ENCODE measurements around the gene TTLL5. TPM values are rescaled to one million over a fixed set of nuclear protein-coding genes. Genes with fewer than 3 reads are reported as not detected.

Gene TTLL5
- total and polyA plus RNA-seq, 9 of the 15 experiments (the other 6 are each of a cell fraction or from before 2014, with no cell fraction given), result 4.1 to 18.9 (median 12.6) TPM

DNA sequence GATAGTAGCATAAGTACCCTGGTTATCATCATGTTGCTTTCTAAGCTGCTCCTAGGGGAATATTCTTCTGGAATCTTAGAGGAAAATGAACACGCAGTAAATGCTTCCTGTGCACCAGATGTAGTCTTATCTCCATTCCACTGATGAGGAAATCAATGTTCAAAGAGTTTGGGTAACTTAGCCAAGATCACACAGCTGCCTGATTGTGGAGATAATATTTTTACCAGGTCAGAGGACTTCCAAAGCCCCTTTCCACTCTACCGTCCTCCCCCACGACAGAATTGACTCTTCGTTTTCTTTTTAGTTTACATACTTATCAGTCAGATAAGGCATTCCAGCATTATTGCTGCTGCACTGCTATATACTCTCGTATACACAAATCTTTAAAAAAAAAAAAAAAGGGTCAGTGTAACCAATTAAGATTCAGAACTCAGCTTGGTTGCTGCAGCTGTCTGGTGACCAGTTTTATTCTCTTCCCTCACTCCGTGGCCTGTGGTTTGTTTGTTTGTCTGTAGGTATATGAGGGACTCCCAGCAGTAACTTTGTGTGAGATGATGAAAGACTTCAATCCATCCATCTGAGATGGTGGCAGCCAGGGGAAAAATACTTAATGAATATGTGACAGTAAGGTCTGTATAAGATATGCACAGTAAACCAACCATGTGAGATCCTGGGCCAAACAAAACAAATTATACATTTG is 210.3 kb downstream of the TTLL5 start:
- BruUV-seq (replicated peaks), result no TSS peak
- Histone ChIP-seq H2AFZ (ENCODE audit: low read depth, low read length) (no peak overlapping the region), H3K4me3 (no peak overlapping the region), H3K9me3 (replicated peaks; ENCODE audit: control insufficient read depth, insufficient read depth, low read depth, low read length) (no peaks in the 10 kb centered on the region), H3K36me3 (ENCODE audit: control insufficient read depth, insufficient read depth, low read length) (no peaks in the 10 kb centered on the region), H4K20me1 (replicated peaks; ENCODE audit: control insufficient read depth, insufficient read depth, low read length) (no peaks in the 10 kb centered on the region), H3K79me2 (ENCODE audit: control insufficient read depth, insufficient read depth, low read length) (no peaks in the 10 kb centered on the region), H3K9me1 (ENCODE audit: control insufficient read depth, insufficient read depth, low read length) (no peaks in the 10 kb centered on the region), H3K9ac (ENCODE audit: insufficient read depth in 1 of 2, low read depth in 2 of 2, low read length in 2 of 2) (no peak overlapping the region), H3K27ac (ENCODE audit: extremely low read depth, low read depth, low read length) (no peak overlapping the region), H3K27me3 (ENCODE audit: control insufficient read depth in 2 of 2, insufficient read depth in 2 of 2, low read length in 2 of 2) (no peaks in the 10 kb centered on the region), H3K4me1 (replicated peaks in 1 of 2; ENCODE audit: control insufficient read depth in 2 of 2, insufficient read depth in 2 of 2, low read length in 2 of 2) (no peaks in the 10 kb centered on the region), H3K4me2 (ENCODE audit: insufficient read depth, low read length) (no peak overlapping the region)
- ChIA-PET POLR2A (no interaction called here), CTCF (ENCODE audit: low intra/inter-chr PET ratio) (no interaction called here)
- 26% methylated on average over 6 of the region's 6 CpGs for WGBS (ENCODE audit: insufficient coverage, low coverage, missing lambda C conversion rate)
- TF ChIP-seq, protein P1, sequence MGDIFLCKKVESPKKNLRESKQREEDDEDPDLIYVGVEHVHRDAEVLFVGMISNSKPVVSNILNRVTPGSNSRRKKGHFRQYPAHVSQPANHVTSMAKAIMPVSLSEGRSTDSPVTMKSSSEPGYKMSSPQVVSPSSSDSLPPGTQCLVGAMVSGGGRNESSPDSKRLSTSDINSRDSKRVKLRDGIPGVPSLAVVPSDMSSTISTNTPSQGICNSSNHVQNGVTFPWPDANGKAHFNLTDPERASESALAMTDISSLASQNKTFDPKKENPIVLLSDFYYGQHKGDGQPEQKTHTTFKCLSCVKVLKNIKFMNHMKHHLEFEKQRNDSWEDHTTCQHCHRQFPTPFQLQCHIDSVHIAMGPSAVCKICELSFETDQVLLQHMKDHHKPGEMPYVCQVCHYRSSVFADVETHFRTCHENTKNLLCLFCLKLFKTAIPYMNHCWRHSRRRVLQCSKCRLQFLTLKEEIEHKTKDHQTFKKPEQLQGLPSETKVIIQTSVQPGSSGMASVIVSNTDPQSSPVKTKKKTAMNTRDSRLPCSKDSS (IDR thresholded peaks at IDR 0.05; ENCODE audit: low read depth, partially characterized antibody), result no peak
- TF ChIP-seq CBFA2T3 (IDR thresholded peaks at IDR 0.05) (0 out of 2 replicates have a peak, but pooled peaks have one; percentile 8), ZNF778 (CRISPR knock-in tag; IDR thresholded peaks at IDR 0.05) (no peak)
- in situ Hi-C loops (cut with MboI) (no loop called here), intact Hi-C loops (cut with micrococcal nuclease) (no loop called here)
- DNase-seq (ENCODE audit: extremely low read depth in 1 of 4, low spot score in 3 of 4), result no peak
- FAIRE-seq, result no peak
- no peak for ATAC-seq

DNA sequence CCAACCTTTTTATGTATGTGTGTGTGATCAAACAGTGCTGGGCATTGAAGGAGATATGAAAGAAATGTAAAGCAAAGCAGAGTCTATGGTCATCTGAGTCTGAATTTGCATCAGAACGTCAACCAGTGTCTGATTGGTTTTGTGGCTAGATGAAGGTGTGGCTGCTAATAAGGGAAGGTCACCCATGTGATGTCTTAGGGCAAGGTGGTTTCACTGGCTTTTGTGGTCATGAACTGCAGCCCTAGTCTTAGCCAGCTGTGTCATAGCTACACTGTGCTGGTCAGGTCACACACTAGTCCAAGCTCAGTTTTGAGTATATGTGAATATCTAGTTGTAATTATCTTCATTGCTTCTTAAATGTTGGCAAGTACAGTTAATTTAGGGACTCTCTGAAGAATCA is 214.9 kb downstream of the TTLL5 start:
- in situ Hi-C loops (cut with MboI) (no loop called here), intact Hi-C loops (cut with micrococcal nuclease) (no loop called here)
- Histone ChIP-seq H3K27me3 (ENCODE audit: control insufficient read depth in 2 of 2, insufficient read depth in 2 of 2, low read length in 2 of 2) (no peaks in the 10 kb centered on the region), H3K9me1 (ENCODE audit: control insufficient read depth, insufficient read depth, low read length) (no peaks in the 10 kb centered on the region), H3K9me3 (replicated peaks; ENCODE audit: control insufficient read depth, insufficient read depth, low read depth, low read length) (no peaks in the 10 kb centered on the region), H3K27ac (ENCODE audit: extremely low read depth, low read depth, low read length) (no peak overlapping the region), H3K4me2 (ENCODE audit: insufficient read depth, low read length) (no peak overlapping the region), H4K20me1 (replicated peaks; ENCODE audit: control insufficient read depth, insufficient read depth, low read length) (no peaks in the 10 kb centered on the region), H3K4me1 (replicated peaks in 1 of 2; ENCODE audit: control insufficient read depth in 2 of 2, insufficient read depth in 2 of 2, low read length in 2 of 2) (no peaks in the 10 kb centered on the region), H3K79me2 (ENCODE audit: control insufficient read depth, insufficient read depth, low read length) (no peaks in the 10 kb centered on the region), H3K36me3 (ENCODE audit: control insufficient read depth, insufficient read depth, low read length) (no peaks in the 10 kb centered on the region), H3K9ac (ENCODE audit: insufficient read depth in 1 of 2, low read depth in 2 of 2, low read length in 2 of 2) (no peak overlapping the region), H2AFZ (ENCODE audit: low read depth, low read length) (no peak overlapping the region), H3K4me3 (no peak overlapping the region)
- peak; percentile 83 for ATAC-seq
- no TSS peak for BruUV-seq (replicated peaks)
- POLR2A ChIA-PET, result no interaction called here
- WGBS (ENCODE audit: insufficient coverage, low coverage, missing lambda C conversion rate), result 0% methylated on average over 1 of the region's 1 CpG
- TF ChIP-seq ZBTB1 (CRISPR knock-in tag; IDR thresholded peaks at IDR 0.05; ENCODE audit: borderline replicate concordance, low read depth), result peak; percentile 96
- TF ChIP-seq, protein P2, sequence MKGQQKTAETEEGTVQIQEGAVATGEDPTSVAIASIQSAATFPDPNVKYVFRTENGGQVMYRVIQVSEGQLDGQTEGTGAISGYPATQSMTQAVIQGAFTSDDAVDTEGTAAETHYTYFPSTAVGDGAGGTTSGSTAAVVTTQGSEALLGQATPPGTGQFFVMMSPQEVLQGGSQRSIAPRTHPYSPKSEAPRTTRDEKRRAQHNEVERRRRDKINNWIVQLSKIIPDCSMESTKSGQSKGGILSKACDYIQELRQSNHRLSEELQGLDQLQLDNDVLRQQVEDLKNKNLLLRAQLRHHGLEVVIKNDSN (CRISPR knock-in tag; IDR thresholded peaks at IDR 0.05), result peak; percentile 38; the same call in 1 of the 2 replicates
- TF ChIP-seq ZNF644 (tag; IDR thresholded peaks at IDR 0.05; ENCODE audit: low read depth), result no peak
- TF ChIP-seq PHB2 (IDR thresholded peaks at IDR 0.05; ENCODE audit: low read depth), result no peak
- TF ChIP-seq, protein P3, sequence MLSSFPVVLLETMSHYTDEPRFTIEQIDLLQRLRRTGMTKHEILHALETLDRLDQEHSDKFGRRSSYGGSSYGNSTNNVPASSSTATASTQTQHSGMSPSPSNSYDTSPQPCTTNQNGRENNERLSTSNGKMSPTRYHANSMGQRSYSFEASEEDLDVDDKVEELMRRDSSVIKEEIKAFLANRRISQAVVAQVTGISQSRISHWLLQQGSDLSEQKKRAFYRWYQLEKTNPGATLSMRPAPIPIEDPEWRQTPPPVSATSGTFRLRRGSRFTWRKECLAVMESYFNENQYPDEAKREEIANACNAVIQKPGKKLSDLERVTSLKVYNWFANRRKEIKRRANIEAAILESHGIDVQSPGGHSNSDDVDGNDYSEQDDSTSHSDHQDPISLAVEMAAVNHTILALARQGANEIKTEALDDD (IDR thresholded peaks at IDR 0.05), result peak; percentile 58; the same call in 1 of the 2 replicates
- TF ChIP-seq NR2C2 (CRISPR knock-in tag; IDR thresholded peaks at IDR 0.05), result no peak
- peak; percentile 14; the same call in 1 of the 2 replicates for TF ChIP-seq NR2C2 (tag; IDR thresholded peaks at IDR 0.05)
- TF ChIP-seq, protein P4, sequence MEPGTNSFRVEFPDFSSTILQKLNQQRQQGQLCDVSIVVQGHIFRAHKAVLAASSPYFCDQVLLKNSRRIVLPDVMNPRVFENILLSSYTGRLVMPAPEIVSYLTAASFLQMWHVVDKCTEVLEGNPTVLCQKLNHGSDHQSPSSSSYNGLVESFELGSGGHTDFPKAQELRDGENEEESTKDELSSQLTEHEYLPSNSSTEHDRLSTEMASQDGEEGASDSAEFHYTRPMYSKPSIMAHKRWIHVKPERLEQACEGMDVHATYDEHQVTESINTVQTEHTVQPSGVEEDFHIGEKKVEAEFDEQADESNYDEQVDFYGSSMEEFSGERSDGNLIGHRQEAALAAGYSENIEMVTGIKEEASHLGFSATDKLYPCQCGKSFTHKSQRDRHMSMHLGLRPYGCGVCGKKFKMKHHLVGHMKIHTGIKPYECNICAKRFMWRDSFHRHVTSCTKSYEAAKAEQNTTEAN (CRISPR knock-in tag; IDR thresholded peaks at IDR 0.05), result no peak
- CTCF ChIA-PET (ENCODE audit: low intra/inter-chr PET ratio), result no interaction called here
- no peak for FAIRE-seq
- DNase-seq (ENCODE audit: extremely low read depth in 1 of 4, low spot score in 3 of 4), result peak in 1 of 4 experiments; percentile 14
